Adipocyte (in vitro differentiated cells): ENCODE results near the gene COG2.

ENCODE experiments used
- DNase-seq: peaks from one replicate; pipeline ENCODE4 v3.0.0-alpha.2; 2015; ENCODE audit warnings: low read depth
- H3K27me3 ChIP-seq: replicated peaks from 2 replicates; pipeline ENCODE4 v1.7.0; 2013; ENCODE audit warnings: mild to moderate bottlenecking, low read length, moderate library complexity; ENCODE audit not compliant: control insufficient read depth, insufficient read depth
- H3K36me3 ChIP-seq: 2 replicates; pipeline ENCODE4 v1.7.0; 2013; ENCODE audit warnings: low read length, mild to moderate bottlenecking, moderate library complexity; ENCODE audit not compliant: control insufficient read depth, insufficient read depth, severe bottlenecking
- H3K4me1 ChIP-seq: 2 replicates; pipeline ENCODE4 v1.7.0; 2013; ENCODE audit warnings: mild to moderate bottlenecking, low read length, moderate library complexity; ENCODE audit not compliant: control insufficient read depth, insufficient read depth
- H3K4me3 ChIP-seq: 2 replicates; pipeline ENCODE4 v1.7.0; 2013; ENCODE audit warnings: mild to moderate bottlenecking, low read length, moderate library complexity
- H3K9ac ChIP-seq: 2 replicates; pipeline ENCODE4 v1.7.0; 2013; ENCODE audit warnings: mild to moderate bottlenecking, low read length, moderate library complexity
- H3K9me3 ChIP-seq: 2 replicates; pipeline ENCODE4 v1.7.0; 2013; ENCODE audit warnings: mild to moderate bottlenecking, low read length, moderate library complexity; ENCODE audit not compliant: control insufficient read depth

The COG2 gene

GRCh38 chr1:230701895-230702768 is 59.9 kb downstream of the COG2 start:
- H3K27me3 ChIP-seq: peaks cover 4% of the 10 kb centered on the region
- H3K36me3 ChIP-seq: no peaks in the 10 kb centered on the region
- no peak overlapping the region for H3K4me3 ChIP-seq
- DNase-seq: no peak
- no peaks in the 10 kb centered on the region for H3K9me3 ChIP-seq
- H3K4me1 ChIP-seq: peaks cover 6% of the 10 kb centered on the region
- no peak overlapping the region for H3K9ac ChIP-seq

DNA sequence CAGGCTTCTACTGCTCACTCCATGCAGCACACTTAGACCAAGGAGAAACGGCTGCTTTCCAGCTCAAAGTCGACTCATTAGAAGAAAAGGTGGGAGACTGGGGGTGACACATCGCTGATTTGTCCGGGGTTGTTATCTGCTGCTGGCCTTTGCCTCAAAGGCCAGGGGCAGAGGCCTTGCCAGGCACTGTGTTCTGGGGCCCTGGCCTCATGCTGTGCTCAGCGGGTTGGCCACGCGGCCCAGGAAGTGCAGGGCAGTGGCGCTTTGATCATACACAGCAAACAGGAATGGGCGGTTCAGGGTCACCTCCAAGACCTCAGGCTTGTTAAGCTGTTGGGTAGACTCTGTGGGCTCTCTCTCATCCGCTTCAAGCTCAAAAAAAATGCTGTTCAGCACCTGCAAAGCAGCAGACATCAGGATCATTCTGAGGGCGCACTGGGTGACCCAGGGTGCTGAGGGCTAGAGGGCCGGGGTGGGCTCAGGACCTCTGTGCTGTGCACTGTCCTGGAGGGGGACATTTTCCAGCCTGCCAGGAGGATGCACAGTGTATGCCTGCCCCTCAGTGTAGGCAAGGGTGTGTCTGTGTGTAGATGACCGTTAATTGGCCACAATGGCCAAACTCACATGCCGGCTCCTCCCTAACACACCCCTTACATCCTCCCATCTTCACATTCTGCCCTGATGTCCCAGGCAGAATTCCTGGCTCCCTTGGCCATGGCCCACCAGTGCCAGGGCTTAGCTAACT is 60.8 kb downstream of the COG2 start:
- H3K27me3 ChIP-seq: peaks cover 7% of the 10 kb centered on the region
- no peaks in the 10 kb centered on the region for H3K9me3 ChIP-seq
- H3K4me3 ChIP-seq: no peak overlapping the region
- H3K36me3 ChIP-seq: no peaks in the 10 kb centered on the region
- no peak overlapping the region for H3K9ac ChIP-seq
- no peak for DNase-seq
- peaks cover 1% of the 10 kb centered on the region for H3K4me1 ChIP-seq

- no peak overlapping the region for H3K4me3 ChIP-seq
- no peak for DNase-seq
- H3K9ac ChIP-seq: no peak overlapping the region
- H3K27me3 ChIP-seq: peaks cover 7% of the 10 kb centered on the region
- H3K36me3 ChIP-seq: no peaks in the 10 kb centered on the region
- H3K9me3 ChIP-seq: no peaks in the 10 kb centered on the region
- H3K4me1 ChIP-seq: peaks cover 7% of the 10 kb centered on the region
Observed at GRCh38 chr1:230703679-230704385, 61.6 kb downstream of the COG2 start.

DNA sequence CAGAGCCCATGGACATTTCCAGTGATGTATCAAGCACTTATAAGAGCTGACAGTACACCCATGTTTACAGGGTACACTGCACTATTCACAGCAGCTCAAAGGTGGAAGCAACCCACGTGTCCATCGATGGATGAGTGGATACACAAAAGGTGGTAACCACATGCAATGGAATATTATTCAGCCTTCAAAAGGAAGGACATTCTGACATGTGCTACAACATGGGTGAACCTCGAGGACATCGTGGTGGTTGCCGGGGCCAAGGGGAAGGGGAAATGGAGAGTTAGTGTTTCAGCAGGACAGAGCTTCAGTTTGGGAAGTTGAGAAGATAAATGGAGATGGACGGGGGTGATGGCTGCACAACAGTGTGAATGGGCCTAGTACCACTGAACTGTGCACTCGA is 62.5 kb downstream of the COG2 start:
- no peak overlapping the region for H3K9ac ChIP-seq
- no peak for DNase-seq
- peaks cover 7% of the 10 kb centered on the region for H3K4me1 ChIP-seq

DNA sequence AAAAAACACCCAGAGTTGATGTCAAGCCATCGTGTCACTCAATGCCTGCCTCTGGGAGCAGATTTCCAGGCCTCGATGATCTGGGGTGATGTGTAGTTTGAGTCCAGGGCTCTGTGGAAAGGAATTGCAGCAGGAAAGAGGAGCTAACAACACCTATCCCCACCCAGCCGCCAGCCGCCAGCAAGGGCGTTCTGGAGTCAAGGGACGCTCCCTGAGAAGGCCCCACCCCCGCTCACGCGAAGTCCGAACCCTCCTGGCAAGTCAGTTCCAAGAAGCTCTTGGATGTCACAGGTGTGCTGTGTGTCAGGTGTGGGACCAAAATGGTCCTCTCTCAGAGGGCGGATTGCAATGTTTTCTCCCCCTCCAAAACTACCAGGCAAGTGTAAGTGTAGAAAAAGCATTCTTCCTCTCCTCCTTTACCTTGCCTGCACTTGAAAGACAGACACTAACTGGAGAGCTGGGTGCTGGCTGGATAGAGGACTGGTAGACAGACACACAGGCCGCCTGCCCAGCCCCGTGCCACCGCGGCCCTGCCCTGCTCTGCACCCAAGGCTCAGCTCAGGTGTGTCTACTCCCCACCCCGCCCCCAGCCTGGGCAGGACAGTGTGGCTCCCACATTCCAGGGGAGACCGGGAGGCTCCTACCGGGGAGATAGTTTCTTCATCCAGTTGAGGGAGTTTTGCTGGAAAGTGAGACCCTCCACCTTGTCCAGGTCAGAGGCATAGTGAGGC is 63.2 kb downstream of the COG2 start:
- Histone ChIP-seq H3K9me3 (no peaks in the 10 kb centered on the region), H3K36me3 (no peaks in the 10 kb centered on the region), H3K4me3 (no peak overlapping the region), H3K4me1 (peaks cover 7% of the 10 kb centered on the region), H3K27me3 (peaks cover 7% of the 10 kb centered on the region), H3K9ac (no peak overlapping the region)
- DNase-seq: no peak

More for the DNA sequence above, 62.5 kb downstream of the COG2 start:
- Histone ChIP-seq H3K36me3 (no peaks in the 10 kb centered on the region), H3K27me3 (peaks cover 7% of the 10 kb centered on the region), H3K4me3 (no peak overlapping the region), H3K9me3 (no peaks in the 10 kb centered on the region)

DNA sequence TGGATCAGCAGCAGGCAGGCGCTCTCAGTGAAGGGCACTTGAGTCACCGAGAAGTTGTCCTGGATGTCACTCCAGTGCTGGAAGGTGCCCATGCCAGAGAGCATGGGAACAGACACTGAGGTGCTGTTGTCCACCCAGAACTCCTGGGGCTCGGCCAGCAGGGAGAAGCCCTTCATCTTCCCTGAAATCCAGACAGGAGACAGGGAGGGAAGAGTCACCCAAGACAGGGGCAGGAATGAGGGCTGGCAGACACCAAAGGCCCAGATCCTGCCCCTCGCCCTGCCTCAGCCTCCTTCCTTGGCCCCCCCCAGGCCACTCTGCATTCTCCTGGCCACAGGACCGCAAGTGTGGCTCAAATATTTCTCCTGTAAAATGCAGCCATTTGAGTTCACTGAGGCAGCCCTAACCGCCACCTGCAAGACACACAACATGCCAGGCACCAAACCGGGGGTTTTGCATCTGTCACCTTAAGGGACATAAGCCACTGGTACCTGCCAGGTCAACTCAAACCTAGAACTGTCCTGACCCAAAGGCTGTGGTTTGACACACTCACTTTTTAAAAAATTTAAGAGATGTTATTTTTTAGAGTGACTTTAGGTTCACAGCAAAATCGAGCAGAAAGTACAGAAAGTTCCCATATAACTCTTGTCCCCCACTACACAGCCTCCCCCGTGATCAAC is 63.9 kb downstream of the COG2 start:
- Histone ChIP-seq H3K4me3 (no peak overlapping the region), H3K27me3 (peaks cover 7% of the 10 kb centered on the region), H3K4me1 (peaks cover 7% of the 10 kb centered on the region), H3K36me3 (no peaks in the 10 kb centered on the region), H3K9ac (no peak overlapping the region), H3K9me3 (no peaks in the 10 kb centered on the region)
- no peak for DNase-seq

DNA sequence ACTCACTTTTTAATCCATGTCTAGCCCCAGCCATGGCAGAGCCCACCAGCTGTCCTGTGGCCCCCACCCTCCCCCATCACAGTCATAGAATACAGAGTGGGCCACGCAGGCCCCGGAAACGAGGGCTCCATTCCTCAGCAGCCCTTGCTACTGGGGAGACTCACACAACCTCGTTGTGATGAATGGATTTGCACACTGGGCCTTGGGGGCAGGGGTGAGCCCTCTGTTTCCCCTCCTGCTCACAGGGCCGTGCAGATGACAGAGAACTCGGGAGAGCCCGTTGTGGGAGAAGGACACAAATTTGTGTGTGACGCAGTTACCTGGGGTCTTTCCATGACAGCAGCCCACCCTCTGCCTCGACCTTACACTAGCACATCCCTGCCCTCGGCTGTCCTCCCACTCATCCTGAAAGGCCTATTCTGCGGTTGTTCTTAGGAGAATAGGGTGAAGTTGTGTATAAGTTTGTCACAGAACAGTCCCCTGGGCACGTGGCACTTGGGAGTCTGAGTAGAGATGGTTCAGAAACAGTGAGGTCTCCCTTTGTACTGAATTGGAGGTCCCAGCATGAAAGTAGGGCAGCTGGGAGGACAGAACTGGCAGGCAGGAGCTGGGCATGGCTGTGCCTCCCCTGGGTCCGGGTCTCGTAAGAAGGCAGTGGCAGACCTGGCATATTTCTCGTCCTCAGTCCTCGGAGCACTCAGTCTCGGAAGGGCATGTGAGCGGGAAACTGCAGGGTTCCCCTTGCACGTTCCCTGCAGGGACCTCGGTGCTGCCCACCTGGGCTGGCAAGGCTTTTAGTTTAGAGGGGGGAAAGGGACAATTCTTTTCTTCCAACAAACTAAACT is 64.8 kb downstream of the COG2 start:
- peaks cover 4% of the 10 kb centered on the region for H3K27me3 ChIP-seq
- no peak overlapping the region for H3K9ac ChIP-seq
- DNase-seq: no peak
- H3K36me3 ChIP-seq: no peaks in the 10 kb centered on the region
- H3K4me1 ChIP-seq: peaks cover 7% of the 10 kb centered on the region
- no peaks in the 10 kb centered on the region for H3K9me3 ChIP-seq
- no peak overlapping the region for H3K4me3 ChIP-seq

GRCh38 chr1:230707732-230708630 is 65.7 kb downstream of the COG2 start:
- Histone ChIP-seq H3K4me1 (peaks cover 7% of the 10 kb centered on the region), H3K36me3 (no peaks in the 10 kb centered on the region), H3K27me3 (peaks cover 10% of the 10 kb centered on the region), H3K4me3 (no peak overlapping the region), H3K9ac (no peak overlapping the region), H3K9me3 (no peaks in the 10 kb centered on the region)
- DNase-seq: no peak
